Gastroesophageal sphincter (tissue), 3 donors: ENCODE results near the gene DBT.

Experiments
- EP300 ChIP-seq: sonication (generic); formaldehyde crosslinking; IDR thresholded peaks from one replicate; pipeline ENCODE4 v1.6.1; 2017; ENCODE audit warnings: antibody characterized with exemption, mild to moderate bottlenecking
- POLR2A ChIP-seq, 2 donors: fragments of 450-650 bp; IDR thresholded peaks; one replicate each; pipeline ENCODE4 v1.6.1; 2017; ENCODE audit warnings: antibody characterized with exemption in 2 of 2, mild to moderate bottlenecking in 2 of 2, moderate library complexity in 1 of 2
- POLR2AphosphoS5 ChIP-seq: sonication (generic); formaldehyde crosslinking; IDR thresholded peaks from one replicate; pipeline ENCODE4 v1.6.1; 2017; ENCODE audit warnings: antibody characterized with exemption
- TF ChIP-seq, protein P1 (sequence below), 4 experiments: fragments of 200-600 bp in 2 of 4; fragments of 450-650 bp in 2 of 4; sonication (generic) in 1 of 4; IDR thresholded peaks; one replicate each; pipeline ENCODE4 v1.5.1; 2017 to 2019; ENCODE audit warnings: antibody characterized with exemption in 4 of 4, mild to moderate bottlenecking in 2 of 4, moderate library complexity in 2 of 4

DNA sequence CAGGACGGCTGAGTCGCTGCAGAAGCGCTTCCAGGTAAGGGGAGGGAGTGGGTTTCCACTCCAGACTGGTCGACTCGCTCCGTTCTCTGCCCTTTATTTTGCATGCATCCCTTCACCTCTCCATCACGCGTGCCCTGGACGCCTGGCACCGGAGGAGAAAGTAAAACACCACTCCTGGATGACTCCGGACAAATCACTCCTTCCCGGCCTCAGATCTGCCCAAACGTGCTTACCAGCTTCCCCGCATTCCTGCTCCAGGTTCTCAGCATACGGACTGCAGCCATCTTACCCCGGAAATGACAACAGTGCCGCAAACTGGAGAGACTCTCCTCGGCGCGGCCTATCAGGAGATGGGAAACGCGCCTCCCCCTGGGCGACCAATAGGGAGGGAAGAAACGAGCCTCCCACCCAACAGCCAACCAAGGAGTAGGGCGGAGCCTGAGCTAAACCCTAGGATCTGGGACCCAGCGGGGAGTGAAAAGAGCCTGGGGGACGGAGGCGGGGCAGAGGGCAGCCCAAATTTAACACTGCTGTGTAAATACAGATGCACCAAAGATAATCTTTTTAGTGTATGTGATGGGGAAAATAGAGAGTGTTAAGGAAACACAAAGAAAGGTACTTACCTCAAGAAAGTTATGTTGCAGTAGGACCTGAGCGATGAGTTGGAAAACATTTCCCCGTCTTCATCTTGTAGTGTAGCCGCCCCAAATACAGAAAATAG lies at the start of gene DBT:
- TF ChIP-seq POLR2AphosphoS5 (peak; percentile 98), EP300 (no peak), POLR2A (IDR thresholded peaks at IDR 0.05) (peak; percentile 83 to 89)
- TF ChIP-seq, protein P1, sequence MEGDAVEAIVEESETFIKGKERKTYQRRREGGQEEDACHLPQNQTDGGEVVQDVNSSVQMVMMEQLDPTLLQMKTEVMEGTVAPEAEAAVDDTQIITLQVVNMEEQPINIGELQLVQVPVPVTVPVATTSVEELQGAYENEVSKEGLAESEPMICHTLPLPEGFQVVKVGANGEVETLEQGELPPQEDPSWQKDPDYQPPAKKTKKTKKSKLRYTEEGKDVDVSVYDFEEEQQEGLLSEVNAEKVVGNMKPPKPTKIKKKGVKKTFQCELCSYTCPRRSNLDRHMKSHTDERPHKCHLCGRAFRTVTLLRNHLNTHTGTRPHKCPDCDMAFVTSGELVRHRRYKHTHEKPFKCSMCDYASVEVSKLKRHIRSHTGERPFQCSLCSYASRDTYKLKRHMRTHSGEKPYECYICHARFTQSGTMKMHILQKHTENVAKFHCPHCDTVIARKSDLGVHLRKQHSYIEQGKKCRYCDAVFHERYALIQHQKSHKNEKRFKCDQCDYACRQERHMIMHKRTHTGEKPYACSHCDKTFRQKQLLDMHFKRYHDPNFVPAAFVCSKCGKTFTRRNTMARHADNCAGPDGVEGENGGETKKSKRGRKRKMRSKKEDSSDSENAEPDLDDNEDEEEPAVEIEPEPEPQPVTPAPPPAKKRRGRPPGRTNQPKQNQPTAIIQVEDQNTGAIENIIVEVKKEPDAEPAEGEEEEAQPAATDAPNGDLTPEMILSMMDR (IDR thresholded peaks at IDR 0.05), result no peak
